Astrocyte (in vitro differentiated cells and primary cell): ENCODE data around the gene NDOR1. TPM values are rescaled to one million over a fixed set of nuclear protein-coding genes. Genes with fewer than 3 reads are reported as not detected.

Experiments used
- DNase-seq: peaks from one replicate; pipeline ENCODE4 v3.0.0-alpha.2; 2010; ENCODE audit warnings: low read depth
- FAIRE-seq: peaks from 2 replicates; lab custom pipeline; 2011; peaks lifted over from hg19 to GRCh38; lab: Jason Lieb, UNC
- H2AFZ ChIP-seq: 2 replicates; pipeline ENCODE4 v1.6.0; 2012; ENCODE audit warnings: low read depth, low read length, inconsistent platforms
- H3K27ac ChIP-seq: 2 replicates; pipeline ENCODE4 v1.5.1; 2011; ENCODE audit warnings: low read depth, low read length, inconsistent platforms
- H3K27me3 ChIP-seq: 2 replicates; pipeline ENCODE4 v1.6.0; 2011; ENCODE audit warnings: low read length, inconsistent platforms; ENCODE audit not compliant: insufficient read depth
- H3K36me3 ChIP-seq: 2 replicates; pipeline ENCODE4 v1.5.1; 2011; ENCODE audit warnings: low read length, inconsistent platforms; ENCODE audit not compliant: insufficient read depth
- H3K4me1 ChIP-seq: 2 replicates; pipeline ENCODE4 v1.5.1; 2011; ENCODE audit warnings: low read length, inconsistent platforms; ENCODE audit not compliant: insufficient read depth
- H3K4me2 ChIP-seq: 2 replicates; pipeline ENCODE4 v1.6.0; 2012; ENCODE audit warnings: low read length, inconsistent platforms
- H3K4me3 ChIP-seq: 2 replicates; pipeline ENCODE4 v1.5.1; 2011; ENCODE audit warnings: low read depth, mild to moderate bottlenecking, low read length, inconsistent platforms; ENCODE audit not compliant: insufficient read depth
- H3K79me2 ChIP-seq: 2 replicates; pipeline ENCODE4 v1.6.0; 2012; ENCODE audit warnings: mild to moderate bottlenecking, low read length, inconsistent platforms; ENCODE audit not compliant: insufficient read depth
- H3K9ac ChIP-seq: 2 replicates; pipeline ENCODE4 v1.6.0; 2012; ENCODE audit warnings: mild to moderate bottlenecking, low read length, inconsistent platforms
- H3K9me3 ChIP-seq: 2 replicates; pipeline ENCODE4 v1.5.1; 2012; ENCODE audit warnings: low read depth, mild to moderate bottlenecking, low read length, inconsistent platforms; ENCODE audit not compliant: insufficient read depth
- H4K20me1 ChIP-seq: 2 replicates; pipeline ENCODE4 v1.6.0; 2012; ENCODE audit warnings: low read length, inconsistent platforms; ENCODE audit not compliant: insufficient read depth
- H3K27ac Mint-ChIP-seq: one replicate; pipeline ENCODE4 v1.8.0; 2021; ENCODE audit warnings: mild to moderate bottlenecking, mixed read lengths; ENCODE audit not compliant: unreplicated experiment
- H3K27me3 Mint-ChIP-seq: one replicate; pipeline ENCODE4 v1.8.0; 2021; ENCODE audit warnings: low read depth, mixed read lengths; ENCODE audit not compliant: unreplicated experiment
- H3K36me3 Mint-ChIP-seq: one replicate; pipeline ENCODE4 v1.8.0; 2021; ENCODE audit warnings: low read depth, mixed read lengths; ENCODE audit not compliant: unreplicated experiment
- H3K4me1 Mint-ChIP-seq: one replicate; pipeline ENCODE4 v1.8.0; 2021; ENCODE audit warnings: low read depth, mixed read lengths; ENCODE audit not compliant: unreplicated experiment
- H3K4me3 Mint-ChIP-seq: one replicate; pipeline ENCODE4 v1.8.0; 2021; ENCODE audit warnings: mild to moderate bottlenecking, moderate library complexity, mixed read lengths; ENCODE audit not compliant: unreplicated experiment
- H3K9me3 Mint-ChIP-seq: one replicate; pipeline ENCODE4 v1.8.0; 2021; ENCODE audit warnings: mild to moderate bottlenecking, mixed read lengths; ENCODE audit not compliant: unreplicated experiment
- EZH2 ChIP-seq: IDR thresholded peaks from 2 replicates; pipeline ENCODE4 v1.6.1; 2012; ENCODE audit warnings: mild to moderate bottlenecking, low read length, inconsistent platforms; ENCODE audit not compliant: insufficient read depth
- total RNA-seq: library from RNA; stranded (reverse); gene quantifications from 2 replicates; pipeline ENCODE4 v1.2.1, GENCODE V29; 2021
- TF ChIP-seq, protein P1 (sequence below): IDR thresholded peaks from 2 replicates; pipeline ENCODE4 v1.5.1; 2011; ENCODE audit warnings: low read depth, mild to moderate bottlenecking, inconsistent platforms, low read length, moderate library complexity; ENCODE audit not compliant: insufficient read depth

The NDOR1 gene
- total RNA-seq, 1 donor from 2014 or later, result 14.5 TPM

DNA sequence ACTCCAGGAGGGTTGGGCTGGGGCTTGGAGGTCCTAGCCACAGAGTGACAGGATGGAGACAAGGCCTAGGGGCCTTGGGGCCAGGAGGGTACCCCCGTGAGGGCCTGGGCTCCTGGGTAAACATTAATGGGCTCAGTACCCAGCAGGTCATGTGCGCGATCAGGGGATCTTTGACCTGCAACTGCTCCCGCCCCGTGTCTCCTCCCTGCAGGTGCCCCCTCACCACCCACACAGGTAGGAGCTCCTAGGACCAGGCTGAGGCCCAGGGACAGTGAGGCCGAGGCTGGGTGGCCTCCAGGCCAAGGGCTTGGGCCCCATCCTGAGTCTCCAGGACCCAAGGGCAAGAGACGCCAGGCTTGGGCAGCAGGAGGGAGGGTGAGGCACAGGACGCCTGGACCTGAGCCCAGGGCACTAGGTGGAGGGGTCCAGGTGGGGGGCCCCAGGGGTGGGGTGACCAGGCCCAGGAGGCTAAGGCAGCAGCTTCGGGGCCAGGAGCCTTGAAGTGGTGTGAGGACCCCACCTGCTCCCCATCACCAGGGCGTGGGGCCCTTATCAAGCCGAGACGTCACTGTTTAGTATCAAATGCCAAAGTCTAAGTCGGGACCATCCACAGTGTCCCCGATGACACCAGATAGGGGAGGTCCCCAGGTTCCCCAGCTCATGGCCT is 25.3 kb downstream of the NDOR1 start, which contains the start of gene SLC34A3:
Gene SLC34A3, plus strand, starts transcription at position 197 of the 667 bp plus-strand sequence. CDS start 802 bp downstream, outside the sequence.
- Mint-ChIP-seq H3K27ac (no peak within 1 kb of the TSS), H3K9me3 (no peaks in the 10 kb centered on the region), H3K4me1 (peaks cover 4% of the 10 kb centered on the region), H3K27me3 (no peaks in the 10 kb centered on the region), H3K36me3 (no peaks in the 10 kb centered on the region), H3K4me3 (no peak within 1 kb of the TSS)
- H3K9ac ChIP-seq, result no peak within 1 kb of the TSS
- no peak within 1 kb of the TSS for H3K4me2 ChIP-seq
- no peak for FAIRE-seq
- H2AFZ ChIP-seq, result no peak within 1 kb of the TSS
- H3K79me2 ChIP-seq, result no peaks in the 10 kb centered on the region
- peaks cover 12% of the 10 kb centered on the region for H3K4me1 ChIP-seq
- H3K4me3 ChIP-seq, result no peak within 1 kb of the TSS
- no peaks in the 10 kb centered on the region for H3K27me3 ChIP-seq
- H3K9me3 ChIP-seq, result no peaks in the 10 kb centered on the region
- H3K36me3 ChIP-seq, result no peaks in the 10 kb centered on the region
- no peak within 1 kb of the TSS for H3K27ac ChIP-seq
- H4K20me1 ChIP-seq, result no peaks in the 10 kb centered on the region
- no peak for TF ChIP-seq EZH2
- TF ChIP-seq, protein P1, sequence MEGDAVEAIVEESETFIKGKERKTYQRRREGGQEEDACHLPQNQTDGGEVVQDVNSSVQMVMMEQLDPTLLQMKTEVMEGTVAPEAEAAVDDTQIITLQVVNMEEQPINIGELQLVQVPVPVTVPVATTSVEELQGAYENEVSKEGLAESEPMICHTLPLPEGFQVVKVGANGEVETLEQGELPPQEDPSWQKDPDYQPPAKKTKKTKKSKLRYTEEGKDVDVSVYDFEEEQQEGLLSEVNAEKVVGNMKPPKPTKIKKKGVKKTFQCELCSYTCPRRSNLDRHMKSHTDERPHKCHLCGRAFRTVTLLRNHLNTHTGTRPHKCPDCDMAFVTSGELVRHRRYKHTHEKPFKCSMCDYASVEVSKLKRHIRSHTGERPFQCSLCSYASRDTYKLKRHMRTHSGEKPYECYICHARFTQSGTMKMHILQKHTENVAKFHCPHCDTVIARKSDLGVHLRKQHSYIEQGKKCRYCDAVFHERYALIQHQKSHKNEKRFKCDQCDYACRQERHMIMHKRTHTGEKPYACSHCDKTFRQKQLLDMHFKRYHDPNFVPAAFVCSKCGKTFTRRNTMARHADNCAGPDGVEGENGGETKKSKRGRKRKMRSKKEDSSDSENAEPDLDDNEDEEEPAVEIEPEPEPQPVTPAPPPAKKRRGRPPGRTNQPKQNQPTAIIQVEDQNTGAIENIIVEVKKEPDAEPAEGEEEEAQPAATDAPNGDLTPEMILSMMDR, result no peak
- DNase-seq, result no peak

DNA sequence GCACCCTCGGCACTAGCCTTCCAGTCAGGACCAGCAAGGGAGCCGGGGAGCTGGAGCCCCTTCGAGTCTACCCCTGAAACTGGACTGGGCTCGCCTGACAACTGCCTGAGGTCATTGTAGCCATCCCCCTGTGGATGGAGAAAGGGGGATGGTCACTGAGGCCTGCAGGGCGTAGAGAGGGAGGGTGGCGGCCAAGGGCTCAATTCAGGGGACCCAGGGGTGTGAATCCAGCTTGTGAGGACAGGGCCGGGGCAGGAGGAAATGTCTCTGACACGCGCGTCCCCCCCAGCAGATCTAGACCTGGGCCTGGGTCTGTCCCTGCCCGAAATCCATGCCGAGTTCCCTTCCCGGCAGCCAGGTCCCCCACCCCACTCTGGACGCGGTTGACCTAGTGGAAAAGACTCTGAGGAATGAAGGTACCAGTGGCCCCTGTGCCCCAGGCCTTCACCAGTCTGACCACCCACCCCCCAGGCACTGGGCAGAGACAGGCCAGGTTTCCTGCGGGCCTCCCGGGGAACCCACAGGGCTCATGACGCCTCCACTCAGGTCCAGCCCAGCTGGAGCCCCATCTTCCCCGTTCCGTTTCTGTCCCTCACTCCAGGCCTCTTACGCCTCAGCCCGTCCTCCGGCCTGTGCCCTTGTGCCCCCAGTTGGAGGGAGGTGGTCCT is 26.0 kb downstream of the NDOR1 start:
- no peaks in the 10 kb centered on the region for H3K4me1 Mint-ChIP-seq

More for the DNA sequence above, 26.0 kb downstream of the NDOR1 start:
- FAIRE-seq (no peak), DNase-seq (no peak)
- no peaks in the 10 kb centered on the region for H3K9me3 ChIP-seq
- no peaks in the 10 kb centered on the region for H3K36me3 ChIP-seq
- Mint-ChIP-seq H3K27ac (no peak overlapping the region), H3K9me3 (no peaks in the 10 kb centered on the region), H3K27me3 (no peaks in the 10 kb centered on the region), H3K36me3 (no peaks in the 10 kb centered on the region), H3K4me3 (no peak overlapping the region)
- no peak overlapping the region for H3K9ac ChIP-seq
- no peak overlapping the region for H3K4me2 ChIP-seq
- no peak overlapping the region for H3K27ac ChIP-seq
- no peak overlapping the region for H3K4me3 ChIP-seq
- TF ChIP-seq, protein P1, result no peak
- TF ChIP-seq EZH2, result no peak
- peaks cover 11% of the 10 kb centered on the region for H3K4me1 ChIP-seq
- no peak overlapping the region for H2AFZ ChIP-seq
- no peaks in the 10 kb centered on the region for H3K79me2 ChIP-seq
- H3K27me3 ChIP-seq, result no peaks in the 10 kb centered on the region
- no peaks in the 10 kb centered on the region for H4K20me1 ChIP-seq
